Endodermal cell (in vitro differentiated cells): ENCODE results near the gene STK16. TPM values are rescaled to one million over a fixed set of nuclear protein-coding genes. Genes with fewer than 3 reads are reported as not detected.

ENCODE experiments used
- DNase-seq: peaks from one replicate; pipeline ENCODE4 v3.0.0-alpha.2; 2017
- H3K27ac ChIP-seq: 2 replicates; pipeline ENCODE4 v1.5.1; 2013; ENCODE audit warnings: mild to moderate bottlenecking, low read depth, low read length, moderate library complexity
- H3K27me3 ChIP-seq: 2 replicates; pipeline ENCODE4 v1.6.1; 2013; ENCODE audit warnings: mild to moderate bottlenecking, low read length, moderate library complexity; ENCODE audit not compliant: insufficient read depth, control insufficient read depth, poor library complexity, severe bottlenecking
- H3K36me3 ChIP-seq: 2 replicates; pipeline ENCODE4 v1.7.0; 2013; ENCODE audit warnings: mild to moderate bottlenecking, low read length, moderate library complexity; ENCODE audit not compliant: control insufficient read depth, insufficient read depth
- H3K4me1 ChIP-seq: one replicate; pipeline ENCODE4 v1.7.0; 2013; ENCODE audit warnings: low read length; ENCODE audit not compliant: control insufficient read depth, insufficient read depth
- H3K4me3 ChIP-seq: 2 replicates; pipeline ENCODE4 v1.5.1; 2013; ENCODE audit warnings: mild to moderate bottlenecking, low read length, moderate library complexity
- H3K9ac ChIP-seq: 2 replicates; pipeline ENCODE4 v1.6.1; 2013; ENCODE audit warnings: mild to moderate bottlenecking, low read length, moderate library complexity; ENCODE audit not compliant: poor library complexity, severe bottlenecking; ENCODE audit errors: extremely low read depth
- H3K9me3 ChIP-seq: 2 replicates; pipeline ENCODE4 v1.6.1; 2013; ENCODE audit warnings: mild to moderate bottlenecking, low read length, moderate library complexity; ENCODE audit not compliant: control insufficient read depth
- H3K27ac Mint-ChIP-seq: 2 replicates; pipeline ENCODE4 v1.8.0; 2020; ENCODE audit warnings: mixed read lengths
- H3K27me3 Mint-ChIP-seq: 2 replicates; pipeline ENCODE4 v1.8.0; 2021; ENCODE audit warnings: mild to moderate bottlenecking, mixed read lengths; ENCODE audit not compliant: insufficient read depth
- H3K36me3 Mint-ChIP-seq: 2 replicates; pipeline ENCODE4 v1.8.0; 2020; ENCODE audit warnings: low read depth, mixed read lengths
- H3K4me1 Mint-ChIP-seq: 2 replicates; pipeline ENCODE4 v1.8.0; 2020; ENCODE audit warnings: mixed read lengths
- H3K4me3 Mint-ChIP-seq: 2 replicates; pipeline ENCODE4 v1.8.0; 2020; ENCODE audit warnings: mild to moderate bottlenecking, moderate library complexity, mixed read lengths
- H3K9me3 Mint-ChIP-seq: 2 replicates; pipeline ENCODE4 v1.8.0; 2020; ENCODE audit warnings: mild to moderate bottlenecking, mixed read lengths
- CTCF ChIP-seq: fragments of 200-600 bp; sonication (generic); conservative IDR thresholded peaks from 2 replicates; pipeline ENCODE4 v1.5.0; 2021; ENCODE audit warnings: antibody characterized with exemption, mild to moderate bottlenecking
- WGBS, 2 experiments: methylation state at CpG; one replicate each; pipeline versions ENCODE4 v1.1.5 to v1.1.7; 2013; ENCODE audit warnings: missing lambda C conversion rate in 2 of 2, mixed read lengths in 1 of 2; ENCODE audit not compliant: insufficient coverage in 1 of 2, insufficient read length in 1 of 2; 5-methylcytosine and 5-hydroxymethylcytosine counted together
- total RNA-seq, 2 donors: library from RNA; stranded (reverse); fragmentation: NEBNext Ultra II Directional in 1 of 2; extraction: Animal tissue kit (Norgen Biotek cat#: 25700) in 1 of 2; gene quantifications; 2 replicates in 1 of 2; 3 replicates in 1 of 2; pipeline ENCODE4 v1.2.1, GENCODE V29; 2021

Gene STK16
- total RNA-seq, 2 donors from 2014 or later, result 27.3 to 37.7 TPM

- Histone ChIP-seq H3K9ac (no peak overlapping the region), H3K27ac (no peak overlapping the region), H3K4me1 (no peaks in the 10 kb centered on the region), H3K4me3 (no peak overlapping the region), H3K27me3 (no peaks in the 10 kb centered on the region), H3K9me3 (no peaks in the 10 kb centered on the region), H3K36me3 (peaks cover 54% of the 10 kb centered on the region)
- 92 to 96% methylated on average over 4 to 6 of the region's 6 CpGs for WGBS, 2 experiments
- H3K27me3 Mint-ChIP-seq, result no peaks in the 10 kb centered on the region
- no peak for TF ChIP-seq CTCF
- no peak for DNase-seq
- no peaks in the 10 kb centered on the region for H3K9me3 Mint-ChIP-seq
- H3K4me1 Mint-ChIP-seq, result peaks cover 17% of the 10 kb centered on the region
- peaks cover 48% of the 10 kb centered on the region for H3K36me3 Mint-ChIP-seq
- no peak overlapping the region for H3K4me3 Mint-ChIP-seq
- no peak overlapping the region for H3K27ac Mint-ChIP-seq
Measured at GRCh38 chr2:219214786-219215185, 30.5 kb upstream of the STK16 start.

DNA sequence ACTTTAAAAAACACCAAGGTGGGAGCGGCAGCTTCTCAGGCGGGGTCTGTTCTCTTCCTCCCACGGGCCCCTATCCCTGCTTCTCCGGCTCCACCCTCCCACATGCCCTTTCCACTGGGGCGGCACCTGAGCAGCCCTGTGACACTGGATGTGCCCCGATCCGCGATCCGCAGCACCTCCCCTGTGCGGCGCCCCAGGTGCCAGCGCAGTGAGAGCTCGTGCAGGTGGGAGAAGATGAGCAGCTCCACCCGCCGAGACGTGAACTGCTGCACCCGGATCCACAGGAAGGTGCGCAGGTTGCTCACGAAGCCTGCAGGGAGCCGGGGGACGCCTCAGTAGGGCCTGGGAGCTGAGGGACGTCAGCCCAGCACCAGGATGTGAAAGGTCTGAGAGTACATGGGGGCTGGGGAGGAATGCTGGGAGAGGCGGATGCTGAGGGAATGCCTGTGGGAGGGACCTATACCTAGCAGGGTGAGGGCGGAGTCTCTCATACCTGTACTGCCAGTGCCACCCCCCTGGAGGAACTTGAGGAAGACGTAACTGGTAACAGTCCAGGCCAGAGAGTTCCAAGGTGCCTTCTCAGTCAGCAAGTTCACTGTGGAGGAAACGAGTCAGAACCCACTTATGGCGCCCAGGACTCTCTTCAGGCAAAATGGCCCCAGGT is 29.3 kb upstream of the STK16 start:
- H3K4me1 Mint-ChIP-seq, result peaks cover 17% of the 10 kb centered on the region
- Histone ChIP-seq H3K36me3 (peaks cover 50% of the 10 kb centered on the region), H3K4me3 (no peak overlapping the region), H3K9ac (no peak overlapping the region), H3K27ac (no peak overlapping the region), H3K27me3 (no peaks in the 10 kb centered on the region), H3K4me1 (no peaks in the 10 kb centered on the region), H3K9me3 (no peaks in the 10 kb centered on the region)
- H3K9me3 Mint-ChIP-seq, result no peaks in the 10 kb centered on the region
- peaks cover 50% of the 10 kb centered on the region for H3K36me3 Mint-ChIP-seq
- 94 to 95% methylated on average over 24 to 27 of the region's 27 CpGs for WGBS, 2 experiments
- peak; percentile 61 for DNase-seq
- no peak for TF ChIP-seq CTCF
- no peaks in the 10 kb centered on the region for H3K27me3 Mint-ChIP-seq
- no peak overlapping the region for H3K4me3 Mint-ChIP-seq
- peak overlapping the region; percentile 67 for H3K27ac Mint-ChIP-seq

- no peaks in the 10 kb centered on the region for H3K27me3 Mint-ChIP-seq
- no peaks in the 10 kb centered on the region for H3K9me3 Mint-ChIP-seq
- DNase-seq, result no peak
- peak overlapping the region; percentile 26 for H3K4me3 Mint-ChIP-seq
- H3K27ac ChIP-seq, result no peak overlapping the region
- no peak for TF ChIP-seq CTCF
- H3K4me1 ChIP-seq, result no peaks in the 10 kb centered on the region
- H3K9ac ChIP-seq, result no peak overlapping the region
- WGBS, 2 experiments, result 92 to 95% methylated on average over 5 to 6 of the region's 6 CpGs
- no peaks in the 10 kb centered on the region for H3K9me3 ChIP-seq
- peak overlapping the region; percentile 67 for H3K27ac Mint-ChIP-seq
- peaks cover 17% of the 10 kb centered on the region for H3K4me1 Mint-ChIP-seq
- no peak overlapping the region for H3K4me3 ChIP-seq
- H3K36me3 Mint-ChIP-seq, result peaks cover 53% of the 10 kb centered on the region
- H3K36me3 ChIP-seq, result peaks cover 48% of the 10 kb centered on the region
- H3K27me3 ChIP-seq, result no peaks in the 10 kb centered on the region
Measured at GRCh38 chr2:219216535-219216915, 28.8 kb upstream of the STK16 start.
